Breast epithelium (tissue), 4 donors: ENCODE results near the gene METTL9. TPM values are rescaled to one million over a fixed set of nuclear protein-coding genes. Genes with fewer than 3 reads are reported as not detected.

Experiments used
- DNase-seq, 2 donors: peaks; one replicate each; pipeline ENCODE4 v3.0.0-alpha.2; 2019; ENCODE audit warnings: low spot score in 2 of 2
- H3K27ac ChIP-seq, 2 donors: fragments of 200-600 bp; sonication (generic) in 1 of 2; one replicate each; pipeline ENCODE4 v1.5.1; 2016 to 2019; ENCODE audit warnings: mild to moderate bottlenecking in 1 of 2
- H3K27me3 ChIP-seq, 2 donors: fragments of 200-600 bp; sonication (generic) in 1 of 2; one replicate each; pipeline versions ENCODE4 v1.5.1 to v1.6.0; 2017 to 2019; ENCODE audit warnings: control low read depth in 1 of 2, mild to moderate bottlenecking in 1 of 2
- H3K36me3 ChIP-seq: fragments of 200-600 bp; one replicate; pipeline ENCODE4 v1.5.1; 2019
- H3K4me1 ChIP-seq, 2 donors: fragments of 200-600 bp; sonication (generic); one replicate each; pipeline ENCODE4 v1.5.1; 2016 to 2019; ENCODE audit warnings: control low read depth in 1 of 2
- H3K4me3 ChIP-seq, 3 donors: fragments of 200-600 bp; sonication (generic); 1 replicate in 2 of 3; 2 replicates in 1 of 3; pipeline ENCODE4 v1.5.1; 2016 to 2019; ENCODE audit warnings: mild to moderate bottlenecking in 3 of 3, moderate library complexity in 2 of 3
- H3K9me3 ChIP-seq, 2 donors: fragments of 200-600 bp; sonication (generic) in 1 of 2; one replicate each; pipeline ENCODE4 v1.5.1; 2016 to 2019; ENCODE audit warnings: control low read depth in 1 of 2
- CTCF ChIP-seq, 3 donors: fragments of 450-650 bp; IDR thresholded peaks; one replicate each; pipeline ENCODE4 v1.5.1; 2016 to 2017; ENCODE audit warnings: antibody characterized with exemption in 3 of 3, mild to moderate bottlenecking in 3 of 3, moderate library complexity in 3 of 3
- POLR2A ChIP-seq: fragments of 450-650 bp; IDR thresholded peaks from one replicate; pipeline ENCODE4 v1.6.1; 2016; ENCODE audit warnings: antibody characterized with exemption, mild to moderate bottlenecking, moderate library complexity
- POLR2AphosphoS5 ChIP-seq, 3 donors: sonication (generic); formaldehyde crosslinking; IDR thresholded peaks; one replicate each; pipeline ENCODE4 v1.6.1; 2017; ENCODE audit warnings: antibody characterized with exemption in 3 of 3
- intact Hi-C: fragments of 100-400 bp; cut with DNase I; formaldehyde crosslinking; loops from one replicate; pipeline ENCODE4 v1.15.1; 2023; ENCODE audit warnings: low total_unique reads
- total RNA-seq, 3 donors: library from RNA; depleted of rRNA; stranded (reverse); fragments of >200 nt; gene quantifications; one replicate each; pipeline ENCODE4 v1.1.0, GENCODE V29; 2016

METTL9 gene
- total RNA-seq, 3 donors from 2014 or later = 121 to 162 (median 136) TPM

- H3K4me3 ChIP-seq = no peak overlapping the region
- no peaks in the 10 kb centered on the region for H3K9me3 ChIP-seq
- TF ChIP-seq CTCF (IDR thresholded peaks at IDR 0.05) (no peak), POLR2AphosphoS5 (IDR thresholded peaks at IDR 0.05) (no peak), POLR2A (no peak)
- no peak overlapping the region for H3K27ac ChIP-seq
- intact Hi-C loops = no loop called here
- H3K36me3 ChIP-seq = no peaks in the 10 kb centered on the region
- no peaks in the 10 kb centered on the region for H3K4me1 ChIP-seq
- DNase-seq = no peak
- H3K27me3 ChIP-seq = no peaks in the 10 kb centered on the region
Measured at GRCh38 chr16:21619765-21620425, 20.5 kb downstream of the METTL9 start.

GRCh38 chr16:21620592-21620991 lies 21.2 kb downstream of the METTL9 start:
- Histone ChIP-seq H3K4me1 (no peaks in the 10 kb centered on the region), H3K36me3 (no peaks in the 10 kb centered on the region), H3K9me3 (no peaks in the 10 kb centered on the region), H3K27me3 (no peaks in the 10 kb centered on the region), H3K4me3 (no peak overlapping the region), H3K27ac (no peak overlapping the region)
- TF ChIP-seq POLR2AphosphoS5 (IDR thresholded peaks at IDR 0.05) = no peak
- no peak for TF ChIP-seq CTCF (IDR thresholded peaks at IDR 0.05)
- TF ChIP-seq POLR2A = no peak
- DNase-seq = no peak
- intact Hi-C loops = no loop called here

GRCh38 chr16:21622545-21622944 lies 23.2 kb downstream of the METTL9 start:
- TF ChIP-seq POLR2A = no peak
- no peak for TF ChIP-seq CTCF (IDR thresholded peaks at IDR 0.05)
- no peak for TF ChIP-seq POLR2AphosphoS5 (IDR thresholded peaks at IDR 0.05)
- no peaks in the 10 kb centered on the region for H3K36me3 ChIP-seq
- intact Hi-C loops = no loop called here

GRCh38 chr16:21625026-21625425 lies 25.6 kb downstream of the METTL9 start:
- no peak overlapping the region for H3K4me3 ChIP-seq
- no peak overlapping the region for H3K27ac ChIP-seq
- intact Hi-C loops = no loop called here
- no peaks in the 10 kb centered on the region for H3K9me3 ChIP-seq
- no peaks in the 10 kb centered on the region for H3K27me3 ChIP-seq
- TF ChIP-seq POLR2AphosphoS5 (IDR thresholded peaks at IDR 0.05) (no peak), CTCF (IDR thresholded peaks at IDR 0.05) (no peak), POLR2A (no peak)
- DNase-seq = no peak
- no peaks in the 10 kb centered on the region for H3K36me3 ChIP-seq
- no peaks in the 10 kb centered on the region for H3K4me1 ChIP-seq

More at GRCh38 chr16:21622545-21622944, 23.2 kb downstream of the METTL9 start:
- H3K9me3 ChIP-seq = no peaks in the 10 kb centered on the region
- H3K27ac ChIP-seq = no peak overlapping the region
- no peak overlapping the region for H3K4me3 ChIP-seq
- no peak for DNase-seq
- H3K4me1 ChIP-seq = no peaks in the 10 kb centered on the region
- no peaks in the 10 kb centered on the region for H3K27me3 ChIP-seq

GRCh38 chr16:21626659-21627277 lies 27.4 kb downstream of the METTL9 start:
- intact Hi-C loops = no loop called here
- Histone ChIP-seq H3K9me3 (no peaks in the 10 kb centered on the region), H3K4me1 (no peaks in the 10 kb centered on the region), H3K4me3 (no peak overlapping the region), H3K27me3 (no peaks in the 10 kb centered on the region), H3K36me3 (no peaks in the 10 kb centered on the region), H3K27ac (peak overlapping the region; percentile 37 to 65)
- DNase-seq = no peak
- TF ChIP-seq CTCF (IDR thresholded peaks at IDR 0.05) (no peak), POLR2AphosphoS5 (IDR thresholded peaks at IDR 0.05) (peak in 1 of 3 donors; percentile 40)
